ENCODE data around the gene PSMG1.

The PSMG1 gene

DNA sequence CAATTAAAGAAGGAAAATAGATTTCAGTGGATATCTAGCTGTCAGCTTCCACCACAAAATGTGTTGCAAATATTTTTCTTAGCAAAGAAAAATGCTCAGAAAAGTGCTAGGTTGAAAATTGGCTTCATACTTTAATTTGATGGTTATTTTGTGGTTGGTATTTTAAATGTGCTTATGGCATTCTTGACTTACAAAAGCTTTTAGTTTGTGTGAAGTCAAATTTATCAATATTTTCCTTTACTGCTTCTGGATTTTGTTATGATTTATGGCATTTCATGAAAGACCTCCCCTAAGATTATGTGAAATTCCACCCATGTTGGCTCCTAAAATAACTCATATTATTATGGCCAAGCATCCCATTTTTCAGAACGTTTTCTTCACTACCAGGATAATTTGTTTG, 51.5 kb downstream of the PSMG1 start:
- no peak for DNase-seq (ENCODE audit: low spot score)
- in situ Hi-C loops (cut with MboI; ENCODE audit: low pct_unique_long_range_greater_than_20kb, low sequenced_read_pairs, unreplicated experiment): loop anchor here (25.0 kb wide), 1 partner anchor 394 kb away; no protein-coding TSS in a partner anchor
- TF ChIP-seq, protein P1, sequence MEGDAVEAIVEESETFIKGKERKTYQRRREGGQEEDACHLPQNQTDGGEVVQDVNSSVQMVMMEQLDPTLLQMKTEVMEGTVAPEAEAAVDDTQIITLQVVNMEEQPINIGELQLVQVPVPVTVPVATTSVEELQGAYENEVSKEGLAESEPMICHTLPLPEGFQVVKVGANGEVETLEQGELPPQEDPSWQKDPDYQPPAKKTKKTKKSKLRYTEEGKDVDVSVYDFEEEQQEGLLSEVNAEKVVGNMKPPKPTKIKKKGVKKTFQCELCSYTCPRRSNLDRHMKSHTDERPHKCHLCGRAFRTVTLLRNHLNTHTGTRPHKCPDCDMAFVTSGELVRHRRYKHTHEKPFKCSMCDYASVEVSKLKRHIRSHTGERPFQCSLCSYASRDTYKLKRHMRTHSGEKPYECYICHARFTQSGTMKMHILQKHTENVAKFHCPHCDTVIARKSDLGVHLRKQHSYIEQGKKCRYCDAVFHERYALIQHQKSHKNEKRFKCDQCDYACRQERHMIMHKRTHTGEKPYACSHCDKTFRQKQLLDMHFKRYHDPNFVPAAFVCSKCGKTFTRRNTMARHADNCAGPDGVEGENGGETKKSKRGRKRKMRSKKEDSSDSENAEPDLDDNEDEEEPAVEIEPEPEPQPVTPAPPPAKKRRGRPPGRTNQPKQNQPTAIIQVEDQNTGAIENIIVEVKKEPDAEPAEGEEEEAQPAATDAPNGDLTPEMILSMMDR (IDR thresholded peaks at IDR 0.05; ENCODE audit: extremely low read depth, insufficient read depth, missing control alignments): no peak

DNA sequence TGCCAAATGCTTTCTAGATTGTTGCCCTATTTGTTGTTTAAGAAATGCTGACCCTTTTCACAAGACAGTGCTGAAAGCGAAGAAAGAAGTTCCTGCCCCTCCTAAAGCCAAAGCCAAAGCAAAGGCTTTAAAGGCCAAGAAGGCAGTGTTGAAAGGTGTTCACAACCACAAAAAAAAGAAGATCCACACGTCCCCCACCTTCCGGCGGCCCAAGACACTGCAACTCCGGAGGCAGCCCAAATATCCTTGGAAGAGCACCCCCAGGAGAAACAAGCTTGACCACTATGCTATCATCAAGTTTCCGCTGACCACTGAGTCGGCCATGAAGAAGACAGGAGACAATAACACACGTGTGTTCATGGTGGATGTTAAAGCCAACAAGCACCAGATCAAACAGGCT, 55.7 kb downstream of the PSMG1 start:
- TF ChIP-seq, protein P1 (IDR thresholded peaks at IDR 0.05; ENCODE audit: extremely low read depth, insufficient read depth, missing control alignments): no peak
- in situ Hi-C loops (cut with MboI; ENCODE audit: low pct_unique_long_range_greater_than_20kb, low sequenced_read_pairs, unreplicated experiment): loop anchor here (25.0 kb wide), 1 partner anchor 390 kb away; no protein-coding TSS in a partner anchor
- DNase-seq (ENCODE audit: low spot score): no peak

DNA sequence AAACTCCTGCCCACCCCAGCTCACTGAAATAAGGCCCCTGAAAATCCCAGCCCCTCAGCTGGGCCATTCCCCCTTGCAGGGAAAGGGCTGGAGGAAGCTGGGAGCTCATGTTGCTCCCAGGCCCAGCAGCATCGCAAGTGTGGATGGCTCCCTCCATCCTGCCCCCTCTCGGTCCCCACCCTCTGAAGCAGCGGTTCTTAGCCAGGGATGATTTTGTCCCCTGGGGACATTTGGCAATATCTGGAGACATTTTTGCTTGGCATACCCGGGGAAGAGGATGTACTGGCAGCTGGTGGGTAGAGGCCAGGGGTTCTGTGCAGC, 56.8 kb downstream of the PSMG1 start:
- TF ChIP-seq, protein P1 (IDR thresholded peaks at IDR 0.05; ENCODE audit: extremely low read depth, insufficient read depth, missing control alignments): no peak
- DNase-seq (ENCODE audit: low spot score): no peak
- in situ Hi-C loops (cut with MboI; ENCODE audit: low pct_unique_long_range_greater_than_20kb, low sequenced_read_pairs, unreplicated experiment): loop anchor here (25.0 kb wide), 1 partner anchor 389 kb away; no protein-coding TSS in a partner anchor

DNA sequence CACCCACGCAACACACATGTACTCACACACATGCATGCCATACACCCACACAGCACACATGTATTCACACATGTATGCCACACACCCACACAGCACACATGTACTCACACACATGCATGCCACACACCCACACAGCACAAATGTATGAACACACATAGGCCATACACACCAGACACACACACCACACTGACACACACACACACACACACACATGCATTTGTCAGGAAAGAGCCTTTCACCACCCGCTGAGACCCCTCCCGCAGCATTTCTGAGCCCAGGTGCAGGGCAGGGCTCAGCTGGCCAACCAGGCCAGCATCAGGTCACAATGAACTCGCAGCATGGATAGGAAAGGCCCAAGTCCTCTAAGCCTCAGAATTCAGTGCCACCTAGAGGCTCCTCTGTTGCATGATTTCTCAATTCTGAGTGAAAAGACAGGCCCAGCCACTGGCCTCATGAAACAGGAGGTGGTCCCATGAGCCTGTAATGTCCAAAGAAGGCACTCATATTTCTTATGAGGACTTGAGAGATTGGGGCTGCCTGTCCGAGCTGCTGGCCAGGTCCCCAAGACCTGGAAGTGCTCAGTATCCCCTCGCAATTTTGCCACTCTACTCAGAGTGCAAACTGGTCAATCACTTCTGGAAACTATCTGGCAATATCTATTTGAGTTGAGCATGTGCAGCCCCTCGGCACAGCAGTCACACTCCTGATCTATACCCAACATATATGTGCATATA, 57.3 kb downstream of the PSMG1 start:
- TF ChIP-seq, protein P1 (IDR thresholded peaks at IDR 0.05; ENCODE audit: extremely low read depth, insufficient read depth, missing control alignments): peak; percentile 57
- in situ Hi-C loops (cut with MboI; ENCODE audit: low pct_unique_long_range_greater_than_20kb, low sequenced_read_pairs, unreplicated experiment): loop anchor here (25.0 kb wide), 1 partner anchor 389 kb away; no protein-coding TSS in a partner anchor
- DNase-seq (ENCODE audit: low spot score): peak; percentile 48

All from GM13977 (cell line).